GM19238 (cell line): ENCODE results near the gene UBASH3A.

Source experiments
- DNase-seq: peaks from one replicate; pipeline ENCODE4 v3.0.0; 2011; ENCODE audit warnings: low spot score; ENCODE audit not compliant: insufficient read length

Gene UBASH3A

GRCh38 chr21:42409366-42409765, 5.7 kb downstream of the UBASH3A start:
- DNase-seq: no peak

GRCh38 chr21:42411197-42411869, 7.6 kb downstream of the UBASH3A start:
- DNase-seq: no peak

- DNase-seq: no peak
These were observed 8.4 kb downstream of the UBASH3A start for GRCh38 chr21:42411891-42412635.

GRCh38 chr21:42412636-42412933, 8.9 kb downstream of the UBASH3A start:
- no peak for DNase-seq

- DNase-seq: no peak
These were observed 9.4 kb downstream of the UBASH3A start for GRCh38 chr21:42413093-42413492.

- DNase-seq: no peak
These were observed 9.8 kb downstream of the UBASH3A start for GRCh38 chr21:42413500-42413899.

GRCh38 chr21:42414066-42414465, 10.4 kb downstream of the UBASH3A start:
- DNase-seq: no peak

- DNase-seq: no peak
These were observed 10.8 kb downstream of the UBASH3A start for GRCh38 chr21:42414553-42414927.

- DNase-seq: peak; percentile 75
These were observed 11.4 kb downstream of the UBASH3A start for GRCh38 chr21:42414928-42415769.

- DNase-seq: no peak
These were observed 13.8 kb downstream of the UBASH3A start for GRCh38 chr21:42417533-42417932.

GRCh38 chr21:42418886-42419285, 15.2 kb downstream of the UBASH3A start:
- DNase-seq: no peak

GRCh38 chr21:42419845-42420244, 16.1 kb downstream of the UBASH3A start:
- DNase-seq: no peak

- no peak for DNase-seq
These were observed 17.5 kb downstream of the UBASH3A start for GRCh38 chr21:42421018-42421793.

GRCh38 chr21:42423197-42423675, 19.5 kb downstream of the UBASH3A start:
- DNase-seq: no peak

- DNase-seq: no peak
These were observed 20.0 kb downstream of the UBASH3A start for GRCh38 chr21:42423685-42424084.

- no peak for DNase-seq
These were observed 21.3 kb downstream of the UBASH3A start for GRCh38 chr21:42424914-42425541.

GRCh38 chr21:42425591-42425990, 21.9 kb downstream of the UBASH3A start:
- no peak for DNase-seq

- no peak for DNase-seq
These were observed 22.7 kb downstream of the UBASH3A start for GRCh38 chr21:42426424-42426823.

GRCh38 chr21:42426876-42427480, 23.3 kb downstream of the UBASH3A start:
- DNase-seq: no peak

- DNase-seq: no peak
These were observed 24.2 kb downstream of the UBASH3A start for GRCh38 chr21:42427809-42428419.
